BE2C (cell line): ENCODE data around the gene ALKBH6.
"Not testable (repeated sequence)": the region's sequence is repeated elsewhere in the genome, so short reads cannot be mapped to it uniquely, and the experiment has no call there.

Experiments
- DNase-seq: peaks from one replicate; pipeline ENCODE4 v3.0.0-alpha.2; 2020
- H3K27me3 ChIP-seq: fragments of 250-450 bp; sonication (Bioruptor Pico); 2 replicates; pipeline ENCODE4 v1.5.1; 2020; ENCODE audit warnings: mild to moderate bottlenecking
- H3K36me3 ChIP-seq: fragments of 250-450 bp; sonication (Bioruptor Pico); 2 replicates; pipeline ENCODE4 v1.5.1; 2020; ENCODE audit warnings: mild to moderate bottlenecking
- H3K4me1 ChIP-seq: fragments of 250-450 bp; sonication (Bioruptor Pico); 2 replicates; pipeline ENCODE4 v1.5.1; 2020
- H3K4me3 ChIP-seq: 2 replicates; pipeline ENCODE4 v1.5.1; 2011; ENCODE audit warnings: low read depth, low read length
- H3K9me3 ChIP-seq: fragments of 250-450 bp; sonication (Bioruptor Pico); 2 replicates; pipeline ENCODE4 v1.5.1; 2020
- TF ChIP-seq, protein P1 (sequence below): IDR thresholded peaks from 2 replicates; pipeline ENCODE4 v1.5.1; 2012; ENCODE audit warnings: mild to moderate bottlenecking, low read depth, low read length

ALKBH6 gene

DNA sequence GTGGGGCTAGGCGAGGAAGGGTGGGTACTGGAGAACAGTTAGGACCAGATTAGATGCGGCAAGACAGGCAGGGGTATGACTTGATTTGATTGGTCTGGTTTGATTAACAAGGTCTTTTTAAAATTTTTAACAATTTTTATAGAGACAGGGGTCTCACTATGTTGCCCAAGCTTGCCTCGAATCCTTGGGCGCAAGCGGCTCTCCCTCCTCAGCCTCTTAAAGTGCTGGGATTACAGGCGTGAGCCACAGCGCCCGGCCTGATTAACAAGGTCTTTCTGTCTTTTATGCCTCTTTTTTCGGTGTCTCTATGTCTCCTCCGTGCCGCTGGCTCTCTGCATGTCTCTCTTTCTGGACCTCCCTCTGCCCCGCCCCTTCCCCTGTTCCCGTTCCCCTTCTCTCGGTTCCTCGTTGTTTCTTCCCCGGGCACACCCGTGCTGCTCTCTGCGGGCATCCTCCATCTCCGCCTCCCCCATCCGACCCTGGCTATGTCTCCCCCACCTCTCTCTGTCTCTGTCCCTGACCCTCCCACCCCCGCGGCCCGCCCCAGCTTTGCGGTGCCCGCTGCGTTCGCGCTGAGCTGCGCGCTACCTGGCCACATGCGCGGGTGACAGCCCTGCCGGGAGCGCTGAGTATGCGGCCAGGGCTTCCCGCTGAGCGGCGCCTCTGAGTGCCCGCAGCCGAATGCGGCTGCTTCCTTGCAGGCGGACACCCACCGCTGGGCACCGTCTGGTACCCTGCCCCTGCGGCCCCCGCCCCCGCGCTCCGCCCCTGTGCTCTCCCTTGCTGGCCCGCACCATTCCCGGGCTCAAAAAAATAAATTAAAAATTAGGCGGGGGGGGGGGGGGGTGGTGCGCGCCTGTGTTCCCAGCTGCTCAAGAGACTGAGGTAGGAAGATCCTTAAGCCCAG is 27.1 kb downstream of the ALKBH6 start:
- H3K9me3 ChIP-seq, result no peaks in the 10 kb centered on the region
- peak overlapping the region; percentile 46 for H3K4me3 ChIP-seq
- TF ChIP-seq, protein P1, sequence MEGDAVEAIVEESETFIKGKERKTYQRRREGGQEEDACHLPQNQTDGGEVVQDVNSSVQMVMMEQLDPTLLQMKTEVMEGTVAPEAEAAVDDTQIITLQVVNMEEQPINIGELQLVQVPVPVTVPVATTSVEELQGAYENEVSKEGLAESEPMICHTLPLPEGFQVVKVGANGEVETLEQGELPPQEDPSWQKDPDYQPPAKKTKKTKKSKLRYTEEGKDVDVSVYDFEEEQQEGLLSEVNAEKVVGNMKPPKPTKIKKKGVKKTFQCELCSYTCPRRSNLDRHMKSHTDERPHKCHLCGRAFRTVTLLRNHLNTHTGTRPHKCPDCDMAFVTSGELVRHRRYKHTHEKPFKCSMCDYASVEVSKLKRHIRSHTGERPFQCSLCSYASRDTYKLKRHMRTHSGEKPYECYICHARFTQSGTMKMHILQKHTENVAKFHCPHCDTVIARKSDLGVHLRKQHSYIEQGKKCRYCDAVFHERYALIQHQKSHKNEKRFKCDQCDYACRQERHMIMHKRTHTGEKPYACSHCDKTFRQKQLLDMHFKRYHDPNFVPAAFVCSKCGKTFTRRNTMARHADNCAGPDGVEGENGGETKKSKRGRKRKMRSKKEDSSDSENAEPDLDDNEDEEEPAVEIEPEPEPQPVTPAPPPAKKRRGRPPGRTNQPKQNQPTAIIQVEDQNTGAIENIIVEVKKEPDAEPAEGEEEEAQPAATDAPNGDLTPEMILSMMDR, result no peak
- no peaks in the 10 kb centered on the region for H3K36me3 ChIP-seq
- no peaks in the 10 kb centered on the region for H3K4me1 ChIP-seq
- no peaks in the 10 kb centered on the region for H3K27me3 ChIP-seq
- DNase-seq, result peak; percentile 76

GRCh38 chr19:35986111-35986510 is 27.9 kb downstream of the ALKBH6 start:
- Histone ChIP-seq H3K9me3 (no peaks in the 10 kb centered on the region), H3K4me1 (no peaks in the 10 kb centered on the region), H3K36me3 (no peaks in the 10 kb centered on the region), H3K27me3 (no peaks in the 10 kb centered on the region), H3K4me3 (no peak overlapping the region)
- TF ChIP-seq, protein P1, result no peak
- no peak for DNase-seq

- H3K27me3 ChIP-seq, result no peaks in the 10 kb centered on the region
- DNase-seq, result no peak
- no peaks in the 10 kb centered on the region for H3K36me3 ChIP-seq
- no peaks in the 10 kb centered on the region for H3K4me1 ChIP-seq
- no peaks in the 10 kb centered on the region for H3K9me3 ChIP-seq
- TF ChIP-seq, protein P1, result no peak
- H3K4me3 ChIP-seq, result no peak overlapping the region
Measured at GRCh38 chr19:35983177-35983576, 30.8 kb downstream of the ALKBH6 start.

DNA sequence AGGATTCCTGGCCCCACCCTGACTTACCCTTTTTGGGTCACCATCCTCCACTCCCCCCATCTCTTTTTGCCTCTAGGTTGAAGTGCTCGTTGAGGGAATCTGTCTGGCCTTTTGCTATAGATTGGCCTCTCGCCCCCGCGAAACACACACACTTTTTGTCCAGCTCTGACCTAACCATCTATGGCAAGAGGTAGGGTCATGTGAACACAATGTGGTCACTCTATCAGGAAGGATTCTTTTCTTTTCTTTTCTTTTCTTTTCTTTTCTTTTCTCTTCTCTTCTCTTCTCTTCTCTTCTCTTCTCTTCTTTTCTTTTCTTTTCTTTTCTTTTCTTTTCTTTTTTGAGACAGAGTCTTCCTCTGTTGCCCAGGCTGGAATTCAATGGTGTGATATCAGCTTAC is 33.0 kb downstream of the ALKBH6 start:
- H3K4me1 ChIP-seq, DNase-seq: not testable (repeated sequence)

DNA sequence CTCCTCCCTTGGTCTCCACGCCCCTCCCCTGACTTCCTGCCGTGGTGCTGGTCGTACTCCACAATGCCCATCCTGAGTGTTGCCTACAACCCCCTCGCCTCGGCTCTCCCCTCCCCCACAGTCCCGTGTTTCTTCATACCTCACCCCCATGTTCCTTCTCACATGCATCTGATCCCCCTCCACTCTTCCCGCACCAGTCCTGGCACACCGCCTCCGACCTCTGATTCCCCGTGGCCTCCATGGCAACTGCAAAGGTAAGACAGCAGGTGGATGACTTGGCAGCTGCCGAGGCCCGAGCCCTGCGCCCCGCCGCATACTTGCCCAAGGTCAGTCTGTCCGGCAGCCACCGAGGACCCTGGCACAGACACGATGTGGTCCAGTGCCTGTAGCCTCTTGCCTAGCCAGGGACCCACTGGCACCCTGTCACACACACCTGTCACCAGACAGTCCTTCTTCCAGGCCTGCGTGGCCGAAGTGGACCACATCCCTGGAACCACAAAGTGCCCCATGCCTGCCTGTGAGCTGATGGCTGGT is 35.1 kb downstream of the ALKBH6 start:
- Histone ChIP-seq H3K36me3 (no peaks in the 10 kb centered on the region), H3K4me3 (no peak overlapping the region), H3K4me1 (no peaks in the 10 kb centered on the region), H3K27me3 (no peaks in the 10 kb centered on the region), H3K9me3 (no peaks in the 10 kb centered on the region)
- TF ChIP-seq, protein P1, result no peak
- no peak for DNase-seq

More for the DNA sequence above, 33.0 kb downstream of the ALKBH6 start:
- H3K9me3 ChIP-seq, H3K4me3 ChIP-seq, H3K27me3 ChIP-seq, H3K36me3 ChIP-seq: not testable (repeated sequence)

- no peaks in the 10 kb centered on the region for H3K9me3 ChIP-seq
- no peaks in the 10 kb centered on the region for H3K27me3 ChIP-seq
Measured at GRCh38 chr19:35978271-35978670, 35.7 kb downstream of the ALKBH6 start.

More at GRCh38 chr19:35978271-35978670, 35.7 kb downstream of the ALKBH6 start:
- no peaks in the 10 kb centered on the region for H3K36me3 ChIP-seq
- TF ChIP-seq, protein P1, result no peak
- H3K4me3 ChIP-seq, result no peak overlapping the region
- DNase-seq, result no peak
- H3K4me1 ChIP-seq, result no peaks in the 10 kb centered on the region
